Measurements from ENCODE around the gene USP9X. TPM values are rescaled to one million over a fixed set of nuclear protein-coding genes. Genes with fewer than 3 reads are reported as not detected.

Gene USP9X
- total RNA-seq, 4 donors from 2014 or later = 54.9 to 154 (median 98.0) TPM

GRCh38 chrX:41153448-41153847 is 68.2 kb downstream of the USP9X start:
- H3K27ac ChIP-seq = no peak overlapping the region
- DNase-seq = no peak
- TF ChIP-seq CTCF (IDR thresholded peaks at IDR 0.05) (no peak), POLR2AphosphoS5 (IDR thresholded peaks at IDR 0.05) (no peak), POLR2A (IDR thresholded peaks at IDR 0.05) (no peak), EP300 (IDR thresholded peaks at IDR 0.05; ENCODE audit: low read depth) (no peak)
- no peaks in the 10 kb centered on the region for H3K4me1 ChIP-seq
- 83 to 87% methylated on average over 2 of the region's 2 CpGs for WGBS, 2 donors (ENCODE audit: low coverage in 1 of 2)
- no peaks in the 10 kb centered on the region for H3K36me3 ChIP-seq
- intact Hi-C loops (cut with DNase I; ENCODE audit: low total_unique reads) (no loop called here), in situ Hi-C loops (cut with MboI; ENCODE audit: low pct_ligation_motif_present in 1 of 4, low pct_unique_long_range_greater_than_20kb in 1 of 4, low sequenced_read_pairs in 3 of 4) (no loop called here)
- no peaks in the 10 kb centered on the region for H3K9me3 ChIP-seq
- H3K4me3 ChIP-seq = no peak overlapping the region
- H3K27me3 ChIP-seq = no peaks in the 10 kb centered on the region

GRCh38 chrX:41153957-41154356 is 68.7 kb downstream of the USP9X start:
- Histone ChIP-seq H3K4me3 (no peak overlapping the region), H3K27me3 (no peaks in the 10 kb centered on the region), H3K36me3 (no peaks in the 10 kb centered on the region), H3K9me3 (no peaks in the 10 kb centered on the region), H3K4me1 (no peaks in the 10 kb centered on the region), H3K27ac (no peak overlapping the region)
- in situ Hi-C loops (cut with MboI; ENCODE audit: low pct_ligation_motif_present in 1 of 4, low pct_unique_long_range_greater_than_20kb in 1 of 4, low sequenced_read_pairs in 3 of 4) = no loop called here
- intact Hi-C loops (cut with DNase I; ENCODE audit: low total_unique reads) = no loop called here
- TF ChIP-seq CTCF (IDR thresholded peaks at IDR 0.05) (no peak), POLR2AphosphoS5 (IDR thresholded peaks at IDR 0.05) (no peak)
- no peak for DNase-seq
- 60 to 82% methylated on average over 1 to 2 of the region's 2 CpGs for WGBS, 2 donors (ENCODE audit: low coverage in 1 of 2)

- 64 to 90% methylated on average over 2 to 4 of the region's 4 CpGs for WGBS, 2 donors (ENCODE audit: low coverage in 1 of 2)
- in situ Hi-C loops (cut with MboI; ENCODE audit: low pct_ligation_motif_present in 1 of 4, low pct_unique_long_range_greater_than_20kb in 1 of 4, low sequenced_read_pairs in 3 of 4) (no loop called here), intact Hi-C loops (cut with DNase I; ENCODE audit: low total_unique reads) (no loop called here)
- peak; percentile 38 for DNase-seq
- Histone ChIP-seq H3K4me1 (no peaks in the 10 kb centered on the region), H3K36me3 (peaks cover 0 to 4% (median 0%) of the 10 kb centered on the region in 4 donors), H3K27ac (no peak overlapping the region), H3K9me3 (no peaks in the 10 kb centered on the region), H3K27me3 (no peaks in the 10 kb centered on the region), H3K4me3 (no peak overlapping the region)
- TF ChIP-seq POLR2AphosphoS5 (IDR thresholded peaks at IDR 0.05) (no peak), EP300 (IDR thresholded peaks at IDR 0.05; ENCODE audit: low read depth) (no peak), CTCF (IDR thresholded peaks at IDR 0.05) (no peak), POLR2A (IDR thresholded peaks at IDR 0.05) (no peak)
Observed at GRCh38 chrX:41164449-41164848, 79.2 kb downstream of the USP9X start.

GRCh38 chrX:41167888-41168287 is 82.6 kb downstream of the USP9X start:
- intact Hi-C loops (cut with DNase I; ENCODE audit: low total_unique reads) = no loop called here
- H3K9me3 ChIP-seq = no peaks in the 10 kb centered on the region
- WGBS, 2 donors (ENCODE audit: low coverage in 1 of 2) = 76 to 88% methylated on average over 4 of the region's 4 CpGs

More at GRCh38 chrX:41167888-41168287, 82.6 kb downstream of the USP9X start:
- in situ Hi-C loops (cut with MboI; ENCODE audit: low pct_ligation_motif_present in 1 of 4, low pct_unique_long_range_greater_than_20kb in 1 of 4, low sequenced_read_pairs in 3 of 4) = no loop called here
- H3K4me3 ChIP-seq = no peak overlapping the region
- no peaks in the 10 kb centered on the region for H3K4me1 ChIP-seq
- H3K27ac ChIP-seq = no peak overlapping the region
- TF ChIP-seq POLR2A (IDR thresholded peaks at IDR 0.05) (no peak), EP300 (IDR thresholded peaks at IDR 0.05; ENCODE audit: low read depth) (no peak), CTCF (IDR thresholded peaks at IDR 0.05) (no peak), POLR2AphosphoS5 (IDR thresholded peaks at IDR 0.05) (no peak)
- no peak for DNase-seq
- H3K36me3 ChIP-seq = peaks cover 0 to 4% (median 0%) of the 10 kb centered on the region in 4 donors
- no peaks in the 10 kb centered on the region for H3K27me3 ChIP-seq

Data from transverse colon (tissue), 4 donors.